ENCODE data around the gene ST3GAL5.

Gene ST3GAL5

GRCh38 chr2:85864654-85865053 is 24.1 kb downstream of the ST3GAL5 start:
- DNase-seq, result no peak

GRCh38 chr2:85862426-85862825 is 26.4 kb downstream of the ST3GAL5 start:
- DNase-seq, result peak; percentile 59 to 70

GRCh38 chr2:85861650-85862049 is 27.1 kb downstream of the ST3GAL5 start:
- DNase-seq, result peak in 1 of 2 donors; percentile 33

GRCh38 chr2:85861180-85861579 is 27.6 kb downstream of the ST3GAL5 start:
- peak in 1 of 2 donors; percentile 56 for DNase-seq

GRCh38 chr2:85858841-85859240 is 29.9 kb downstream of the ST3GAL5 start:
- no peak for DNase-seq

- DNase-seq, result no peak
Observed at GRCh38 chr2:85854897-85855296, 33.9 kb downstream of the ST3GAL5 start.

GRCh38 chr2:85854166-85854509 is 34.7 kb downstream of the ST3GAL5 start:
- DNase-seq, result peak; percentile 30 to 48

- peak; percentile 10 to 73 for DNase-seq
Observed at GRCh38 chr2:85853499-85854165, 35.2 kb downstream of the ST3GAL5 start.

GRCh38 chr2:85852937-85853498 is 35.8 kb downstream of the ST3GAL5 start:
- DNase-seq, result peak; percentile 81 to 82

- peak in 1 of 2 donors; percentile 30 for DNase-seq
Observed at GRCh38 chr2:85852152-85852840, 36.5 kb downstream of the ST3GAL5 start.

- peak in 1 of 2 donors; percentile 37 for DNase-seq
Observed at GRCh38 chr2:85851253-85852151, 37.3 kb downstream of the ST3GAL5 start.

GRCh38 chr2:85850451-85850850 is 38.3 kb downstream of the ST3GAL5 start:
- DNase-seq, result no peak

GRCh38 chr2:85847051-85847588 is 41.7 kb downstream of the ST3GAL5 start:
- DNase-seq, result no peak

- DNase-seq, result no peak
Observed at GRCh38 chr2:85846411-85846810, 42.4 kb downstream of the ST3GAL5 start.

GRCh38 chr2:85844486-85844885 is 44.3 kb downstream of the ST3GAL5 start:
- no peak for DNase-seq

GRCh38 chr2:85843543-85843942 is 45.2 kb downstream of the ST3GAL5 start:
- DNase-seq, result peak; percentile 12 to 47

GRCh38 chr2:85840091-85840490 is 48.7 kb downstream of the ST3GAL5 start:
- peak in 1 of 2 donors; percentile 11 for DNase-seq

GRCh38 chr2:85839461-85839860 is 49.3 kb downstream of the ST3GAL5 start:
- no peak for DNase-seq

- no peak for DNase-seq
Observed at GRCh38 chr2:85838641-85839040, 50.1 kb downstream of the ST3GAL5 start.

GRCh38 chr2:85838181-85838580 is 50.6 kb downstream of the ST3GAL5 start:
- DNase-seq, result no peak

GRCh38 chr2:85834466-85834865 is 54.3 kb downstream of the ST3GAL5 start:
- DNase-seq, result no peak

GRCh38 chr2:85831735-85832134 is 57.1 kb downstream of the ST3GAL5 start:
- DNase-seq, result no peak

- DNase-seq, result peak in 1 of 2 donors; percentile 51
Observed at GRCh38 chr2:85830645-85831044, 58.1 kb downstream of the ST3GAL5 start.
